Activated CD4-positive, alpha-beta T cell treated with anti-CD3 and anti-CD28 coated beads for 1 hour (primary cell): ENCODE data around the gene GPA33.
"Not testable (repeated sequence)": the region's sequence is repeated elsewhere in the genome, so short reads cannot be mapped to it uniquely, and the experiment has no call there.

Experiments used
- DNase-seq: peaks from one replicate; pipeline ENCODE4 v3.0.0-alpha.2; 2020

GPA33 gene

DNA sequence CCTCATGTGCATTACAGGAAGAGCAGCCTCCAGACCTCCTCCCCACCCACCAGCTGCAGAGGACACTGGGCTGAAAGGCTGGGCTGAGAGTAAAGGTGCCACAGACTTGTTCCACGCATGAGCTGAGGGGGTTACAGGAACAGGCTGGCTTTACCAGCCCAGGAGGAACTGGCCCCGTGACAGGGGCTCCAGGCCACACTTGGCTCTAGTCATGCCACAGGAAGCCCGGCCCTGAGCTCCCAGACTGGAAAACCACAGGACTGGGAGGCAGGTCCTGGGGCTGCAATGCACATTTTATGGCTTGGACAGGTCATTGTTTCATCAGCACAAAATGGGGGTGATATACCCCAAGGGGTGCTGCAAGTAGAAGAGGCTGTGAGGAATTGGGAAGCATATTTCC, 35.6 kb downstream of the GPA33 start:
- no peak for DNase-seq

DNA sequence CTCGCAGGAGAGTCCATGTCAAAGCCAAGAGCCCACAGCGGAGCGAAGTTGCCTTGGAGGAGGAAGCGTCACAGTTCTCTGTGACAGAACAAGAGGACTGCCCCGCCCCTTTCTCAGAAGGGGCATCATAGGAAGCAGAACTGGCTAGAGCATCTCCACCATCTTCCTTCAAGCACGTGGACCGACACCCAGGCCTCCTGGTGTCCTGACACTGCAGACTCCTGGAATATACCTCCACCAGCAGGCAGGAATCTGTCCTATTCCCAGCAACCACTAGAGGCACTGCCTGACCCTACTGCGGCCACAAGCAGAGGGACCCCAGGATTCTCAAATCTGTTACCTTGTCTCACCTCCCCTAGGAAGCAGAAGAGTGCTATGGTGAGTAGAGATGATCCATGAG, 37.8 kb downstream of the GPA33 start:
- no peak for DNase-seq

DNA sequence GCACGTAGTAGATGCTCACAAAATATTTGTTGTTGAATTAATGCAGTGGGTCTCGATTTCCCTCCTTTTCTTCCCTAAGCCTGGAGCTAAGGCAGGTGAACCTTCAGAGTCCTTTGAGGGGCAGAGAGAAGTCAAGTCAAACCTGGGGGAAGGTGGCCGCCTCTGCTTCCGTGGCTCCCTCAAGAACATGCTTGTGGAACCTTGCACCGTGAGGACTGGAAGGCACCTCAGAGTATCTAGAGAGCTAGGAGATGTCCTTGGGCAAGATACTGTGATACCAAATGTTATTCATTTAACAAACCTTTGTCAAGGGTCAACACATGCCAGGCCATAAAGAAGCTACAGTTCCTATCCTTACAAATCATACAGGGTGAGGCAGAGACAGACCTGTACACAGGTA, 38.3 kb downstream of the GPA33 start:
- DNase-seq = no peak

DNA sequence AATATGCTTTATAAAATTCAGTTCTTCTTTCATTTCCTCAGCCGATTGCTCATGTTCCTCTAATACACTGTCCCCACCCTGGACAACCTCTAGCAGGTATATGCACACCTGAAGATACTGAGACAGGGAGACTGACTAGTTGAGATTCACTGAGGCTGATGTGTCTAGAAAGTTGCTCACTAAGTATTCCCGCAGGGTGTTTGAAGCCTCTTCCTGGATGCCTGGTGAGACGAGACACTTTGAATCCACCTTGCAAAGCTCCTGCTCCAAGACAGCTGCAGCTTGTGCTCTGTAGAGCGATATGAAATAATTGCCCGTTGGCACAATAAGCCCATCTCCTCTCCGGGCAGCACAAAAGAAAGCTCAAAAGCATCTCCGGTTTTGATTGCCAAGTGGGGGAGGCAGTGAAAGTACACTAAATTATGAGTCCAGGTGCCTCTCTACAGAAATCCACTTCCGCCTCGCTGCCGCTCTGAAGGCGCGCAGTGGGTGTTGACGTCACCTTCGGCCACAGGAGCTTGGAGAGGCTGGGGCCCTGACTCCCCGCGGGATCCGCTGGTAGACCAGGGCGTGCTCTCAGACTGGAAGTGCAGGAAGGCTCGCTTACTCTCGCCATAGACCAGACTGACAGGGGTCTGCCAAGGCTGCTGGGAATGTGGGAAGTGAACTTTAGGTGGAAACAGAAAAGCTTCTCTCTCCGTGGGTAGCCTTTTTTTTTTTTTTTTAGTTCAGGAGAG, 46.3 kb downstream of the GPA33 start:
- DNase-seq = peak; percentile 49

DNA sequence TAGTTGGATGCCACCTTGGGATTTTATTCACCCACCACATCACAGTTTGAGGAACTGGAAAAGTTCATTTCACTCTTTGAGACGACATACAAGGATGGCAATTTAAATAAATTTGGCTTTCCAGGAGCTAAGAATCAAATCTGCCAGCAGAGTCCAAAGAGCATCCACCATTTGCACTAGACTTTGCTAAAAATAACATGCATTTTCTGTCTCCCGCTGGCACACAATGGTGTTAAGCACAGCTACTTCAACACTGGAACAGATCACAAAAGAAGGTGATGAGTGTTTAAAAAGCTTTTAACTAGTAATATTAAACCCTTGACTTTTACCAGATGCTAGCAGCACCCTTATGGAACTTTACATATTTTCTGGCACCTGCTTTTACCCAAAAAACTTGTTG, 56.5 kb downstream of the GPA33 start:
- DNase-seq = no peak

DNA sequence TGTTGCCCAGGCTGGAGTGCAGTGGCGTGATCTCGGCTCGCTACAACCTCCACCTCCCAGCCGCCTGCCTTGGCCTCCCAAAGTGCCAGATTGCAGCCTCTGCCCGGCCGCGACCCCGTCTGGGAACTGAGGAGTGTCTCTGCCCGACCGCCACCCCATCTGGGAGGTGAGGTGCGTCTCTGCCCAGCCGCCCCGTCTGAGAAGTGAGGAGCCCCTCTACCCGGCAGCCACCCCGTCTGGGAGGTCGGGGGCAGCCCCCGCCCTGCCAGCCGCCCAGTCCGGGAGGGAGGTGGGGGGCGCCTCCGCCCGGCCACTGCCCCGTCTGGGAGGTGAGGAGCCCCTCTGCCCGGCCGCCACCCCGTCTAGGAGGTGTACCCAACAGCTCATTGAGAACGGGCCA, 60.6 kb downstream of the GPA33 start:
- DNase-seq = not testable (repeated sequence)

DNA sequence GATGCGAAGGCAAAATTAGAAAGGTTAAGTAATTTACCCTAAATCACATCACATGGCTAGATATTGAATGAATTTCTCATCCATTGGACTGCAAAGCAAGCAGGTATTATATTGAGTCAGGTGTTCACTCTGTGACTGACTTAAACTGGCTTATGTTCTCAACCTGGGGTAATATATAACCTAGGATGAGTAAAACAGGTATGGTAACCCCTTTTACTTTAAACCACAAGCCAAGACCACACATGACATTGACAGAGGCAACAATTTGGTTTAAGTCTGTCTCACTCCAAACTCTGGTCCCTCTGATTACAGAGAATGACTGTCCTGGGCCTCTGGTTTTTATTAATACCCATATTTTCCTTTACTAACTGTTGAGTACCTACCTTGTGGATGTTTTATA, 67.8 kb downstream of the GPA33 start:
- no peak for DNase-seq

DNA sequence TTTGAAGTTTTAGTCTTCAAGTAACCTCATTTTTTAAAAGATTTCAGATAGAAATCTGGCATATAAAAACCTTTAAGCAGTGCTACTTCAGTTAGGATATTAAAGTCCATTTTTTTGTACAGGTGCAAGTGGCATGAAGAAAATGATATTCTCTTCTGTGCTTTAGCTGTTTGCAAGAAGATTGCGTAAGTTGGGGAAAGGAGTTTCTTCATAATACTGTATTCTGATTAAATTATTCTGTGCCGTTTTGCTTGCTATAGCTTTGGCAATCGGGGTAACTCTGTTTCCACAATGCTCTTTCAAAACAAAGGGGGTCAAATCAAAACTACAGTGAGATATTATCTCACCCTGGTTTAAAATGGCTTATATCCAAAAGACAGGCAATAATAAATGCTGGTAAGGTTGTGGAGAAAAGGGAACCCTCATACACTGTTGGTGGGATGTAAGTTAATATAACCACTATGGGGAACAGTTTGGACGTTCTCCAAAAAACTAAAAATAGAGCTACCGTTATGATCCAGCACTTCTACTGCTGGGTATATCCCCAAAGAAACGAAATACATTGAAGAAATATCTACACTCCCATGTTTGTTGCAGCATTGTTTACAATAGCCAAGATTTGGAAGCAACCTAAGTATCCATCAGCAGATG, 74.0 kb downstream of the GPA33 start:
- no peak for DNase-seq

DNA sequence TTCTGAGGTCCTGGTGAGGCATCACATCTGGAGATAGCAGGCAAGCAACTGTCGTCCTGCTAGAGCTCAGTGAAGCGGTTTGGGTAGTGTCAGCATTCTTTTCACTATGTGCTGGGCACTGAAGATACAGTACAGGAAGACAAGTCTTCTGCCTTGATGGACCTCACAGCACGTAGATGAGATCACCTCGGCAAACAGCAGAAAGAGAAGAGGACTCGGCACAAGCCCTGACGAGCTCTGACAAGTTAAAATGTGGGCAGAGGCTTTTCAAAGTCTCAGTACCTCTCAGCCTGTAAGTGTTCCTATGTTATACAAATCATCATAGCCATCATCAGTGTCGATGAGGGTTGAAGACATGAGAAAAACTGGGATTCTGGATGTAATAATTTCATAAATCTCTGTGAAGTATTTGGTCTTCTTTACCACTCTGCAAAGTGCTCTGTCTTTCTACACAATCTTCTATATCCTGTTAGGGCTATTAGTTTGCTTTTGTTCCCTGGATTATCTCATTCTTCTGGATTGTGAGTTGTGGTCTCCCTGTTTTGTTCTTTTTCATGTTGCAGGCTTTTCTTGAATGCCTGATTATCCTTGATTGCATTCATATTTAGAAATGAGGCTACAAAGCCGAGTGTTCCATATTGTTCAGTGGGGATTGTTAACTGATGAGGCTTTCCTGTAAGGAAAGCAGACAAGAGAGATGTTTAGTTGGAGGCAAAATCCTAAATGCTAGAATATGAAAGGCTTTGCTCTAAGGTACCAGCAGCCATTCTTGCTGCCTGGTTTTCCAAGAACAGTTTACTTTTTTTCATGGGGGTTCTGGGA, 76.9 kb downstream of the GPA33 start:
- DNase-seq = no peak

DNA sequence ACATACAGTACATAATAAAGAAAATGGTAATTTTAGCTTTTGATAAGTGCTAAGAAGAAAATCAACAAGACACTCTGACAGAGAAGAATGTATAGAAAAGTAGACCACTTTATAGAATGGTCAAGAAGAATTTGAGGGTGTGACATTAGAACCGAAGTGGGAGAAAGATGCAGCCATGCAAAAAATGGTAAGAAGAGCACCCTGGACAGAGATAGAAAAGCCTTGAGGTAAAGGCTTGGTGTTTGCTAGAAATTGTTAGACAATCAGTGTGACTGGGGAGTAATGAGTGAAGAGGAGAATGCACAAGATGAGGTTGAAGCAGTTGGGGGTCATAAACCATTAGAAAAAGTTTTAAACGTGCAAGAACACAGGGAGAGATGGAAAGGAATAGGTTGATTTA, 77.6 kb downstream of the GPA33 start:
- DNase-seq = no peak

DNA sequence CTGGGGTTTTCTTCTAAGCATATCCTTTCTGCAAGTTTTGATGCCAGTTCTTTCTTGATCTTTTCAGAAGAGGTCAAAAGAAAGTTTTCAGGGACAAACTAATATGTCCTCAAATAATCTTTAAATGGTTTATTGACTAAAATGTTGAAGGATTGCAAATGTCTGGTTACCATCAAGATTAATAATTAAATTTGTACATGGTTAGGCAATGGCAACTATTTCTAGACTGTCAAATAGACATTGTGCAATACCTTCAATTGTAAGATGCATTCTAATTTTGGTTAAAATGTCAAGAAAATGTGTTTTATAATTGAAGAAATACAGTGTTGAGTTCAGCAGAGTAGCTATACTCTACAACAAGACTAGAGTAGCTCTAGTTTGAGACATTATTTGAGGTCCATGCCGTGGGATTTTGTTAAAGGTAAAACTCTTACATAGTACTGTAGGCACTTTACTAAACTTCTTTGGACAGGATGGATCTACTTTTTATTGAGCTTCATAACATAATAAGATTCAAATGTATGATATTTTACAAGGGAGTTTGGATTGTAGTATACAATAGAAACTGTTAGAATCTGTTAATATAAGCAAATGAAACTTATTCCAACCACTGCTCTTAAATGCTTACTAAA, 78.5 kb downstream of the GPA33 start:
- DNase-seq = no peak

DNA sequence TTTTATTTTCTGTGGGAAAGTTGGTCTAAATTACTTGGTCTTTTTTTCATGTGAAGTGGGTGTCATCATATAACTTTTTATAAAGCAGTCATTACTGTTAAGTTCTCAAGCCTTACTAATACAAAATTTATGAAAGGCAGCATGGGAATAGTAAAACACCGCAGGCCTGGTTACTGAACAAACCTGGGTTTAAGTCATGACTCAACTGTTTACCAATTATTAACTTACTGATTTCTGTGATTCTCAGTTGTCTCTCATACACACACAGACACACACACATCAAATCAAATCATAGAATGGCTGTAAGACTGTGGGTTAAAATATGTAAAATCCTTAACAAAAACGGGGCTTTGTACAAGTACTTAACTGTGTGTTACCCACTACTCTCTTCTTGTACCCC, 86.5 kb downstream of the GPA33 start:
- no peak for DNase-seq
